MM.1S (cell line): ENCODE data around the gene AATK.

ENCODE experiments used
- DNase-seq: peaks from one replicate; pipeline ENCODE4 v3.0.0-alpha.2; 2015
- H2AFZ ChIP-seq: fragments of 300-600 bp; sonication (generic); 2 replicates; pipeline ENCODE4 v1.6.0; 2016; ENCODE audit warnings: antibody characterized with exemption, low read length
- H3F3A ChIP-seq: fragments of 300-600 bp; sonication (generic); 2 replicates; pipeline ENCODE4 v1.6.1; 2016; ENCODE audit warnings: mild to moderate bottlenecking, antibody characterized with exemption, low read length, moderate library complexity, mixed read lengths; ENCODE audit not compliant: insufficient read depth
- H3K27ac ChIP-seq: fragments of 300-600 bp; sonication (generic); 2 replicates; pipeline ENCODE4 v1.5.1; 2016; ENCODE audit warnings: mild to moderate bottlenecking, low read length
- H3K27me3 ChIP-seq: fragments of 300-600 bp; sonication (generic); replicated peaks from 2 replicates; pipeline ENCODE4 v1.6.0; 2016; ENCODE audit warnings: low read length; ENCODE audit not compliant: insufficient read depth
- H3K36me3 ChIP-seq: fragments of 300-600 bp; sonication (generic); replicated peaks from 2 replicates; pipeline ENCODE4 v1.6.1; 2016; ENCODE audit warnings: mild to moderate bottlenecking, low read length, mixed read lengths; ENCODE audit not compliant: insufficient read depth
- H3K4me1 ChIP-seq: fragments of 300-600 bp; sonication (generic); 2 replicates; pipeline ENCODE4 v1.6.1; 2016; ENCODE audit warnings: low read length, mixed read lengths
- H3K4me2 ChIP-seq: fragments of 300-600 bp; sonication (generic); 2 replicates; pipeline ENCODE4 v1.6.0; 2016; ENCODE audit warnings: low read depth, low read length
- H3K4me3 ChIP-seq: fragments of 300-600 bp; sonication (generic); 2 replicates; pipeline ENCODE4 v1.5.1; 2016; ENCODE audit warnings: low read length, mixed read lengths
- H3K79me2 ChIP-seq: fragments of 300-600 bp; sonication (generic); 2 replicates; pipeline ENCODE4 v1.6.1; 2016; ENCODE audit warnings: mixed run types, low read length, mixed read lengths
- H3K9ac ChIP-seq: fragments of 300-600 bp; sonication (generic); 2 replicates; pipeline ENCODE4 v1.6.1; 2016; ENCODE audit warnings: low read length, mixed read lengths
- H3K9me2 ChIP-seq: fragments of 300-600 bp; sonication (generic); replicated peaks from 2 replicates; pipeline ENCODE4 v1.6.1; 2016; ENCODE audit warnings: mild to moderate bottlenecking, low read length, mixed read lengths; ENCODE audit not compliant: insufficient read depth
- H3K9me3 ChIP-seq: fragments of 300-600 bp; sonication (generic); replicated peaks from 2 replicates; pipeline ENCODE4 v1.6.1; 2016; ENCODE audit warnings: mild to moderate bottlenecking, low read length, mixed read lengths; ENCODE audit not compliant: insufficient read depth
- H4K20me1 ChIP-seq: fragments of 300-600 bp; sonication (generic); 2 replicates; pipeline ENCODE4 v1.6.1; 2016; ENCODE audit warnings: mild to moderate bottlenecking, low read length, moderate library complexity, mixed read lengths; ENCODE audit not compliant: insufficient read depth
- EZH2 ChIP-seq: fragments of 300-600 bp; sonication (generic); optimal IDR thresholded peaks from 2 replicates; pipeline ENCODE3; 2017; ENCODE audit warnings: low read depth, mild to moderate bottlenecking, antibody characterized with exemption, low read length, mixed read lengths
- EZH2phosphoT487 ChIP-seq: fragments of 300-600 bp; sonication (generic); IDR thresholded peaks from 2 replicates; pipeline ENCODE4 v1.6.1; 2018; ENCODE audit warnings: antibody characterized with exemption, low read length
- TF ChIP-seq, protein P1 (sequence below): fragments of 300-600 bp; sonication (generic); IDR thresholded peaks from 2 replicates; pipeline ENCODE4 v1.5.1; 2016; ENCODE audit warnings: antibody characterized with exemption, low read length, mixed read lengths

Gene AATK

DNA sequence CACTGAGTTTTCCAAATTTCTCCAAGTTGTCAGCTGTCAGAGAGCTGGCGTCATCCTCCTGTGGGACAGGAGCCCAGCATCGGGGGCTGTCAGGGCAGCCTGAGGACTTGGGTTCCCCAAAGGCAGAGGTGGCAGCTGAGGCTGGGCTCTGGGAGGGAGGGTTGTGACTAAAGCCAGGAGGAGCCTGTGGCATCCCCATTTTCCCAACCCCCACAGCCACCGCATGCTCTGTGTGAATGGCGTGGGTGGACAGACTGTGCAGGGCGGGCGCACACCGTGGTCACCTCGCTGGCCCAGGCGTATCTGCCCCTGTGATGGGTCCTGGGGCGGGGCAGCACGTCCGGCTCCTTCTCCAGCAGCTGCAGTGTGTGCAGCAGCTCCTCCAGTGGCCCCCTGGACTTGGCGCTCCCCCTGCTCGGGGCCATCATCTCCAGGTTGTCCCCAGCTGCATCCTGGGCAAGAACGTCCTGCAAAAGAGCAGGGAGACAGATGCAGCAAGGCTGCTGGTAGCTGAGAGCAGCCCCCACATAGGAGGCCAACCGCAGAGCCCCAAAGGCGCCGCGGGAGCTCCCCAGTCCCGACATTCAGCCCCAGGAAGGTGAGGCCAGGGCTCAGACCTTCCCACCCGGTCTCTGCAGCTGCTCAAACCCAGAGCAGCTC, 31.9 kb upstream of the AATK start:
- Histone ChIP-seq H3K9me3 (no peaks in the 10 kb centered on the region), H3K9ac (no peak overlapping the region), H3K4me2 (no peak overlapping the region), H3K27me3 (no peaks in the 10 kb centered on the region), H4K20me1 (no peaks in the 10 kb centered on the region), H3K9me2 (no peaks in the 10 kb centered on the region), H3K27ac (no peak overlapping the region), H3K36me3 (no peaks in the 10 kb centered on the region), H3K4me1 (no peaks in the 10 kb centered on the region), H3F3A (no peaks in the 10 kb centered on the region), H3K4me3 (no peak overlapping the region), H3K79me2 (no peaks in the 10 kb centered on the region), H2AFZ (no peak overlapping the region)
- TF ChIP-seq EZH2phosphoT487: no peak
- TF ChIP-seq EZH2: no peak
- no peak for DNase-seq

DNA sequence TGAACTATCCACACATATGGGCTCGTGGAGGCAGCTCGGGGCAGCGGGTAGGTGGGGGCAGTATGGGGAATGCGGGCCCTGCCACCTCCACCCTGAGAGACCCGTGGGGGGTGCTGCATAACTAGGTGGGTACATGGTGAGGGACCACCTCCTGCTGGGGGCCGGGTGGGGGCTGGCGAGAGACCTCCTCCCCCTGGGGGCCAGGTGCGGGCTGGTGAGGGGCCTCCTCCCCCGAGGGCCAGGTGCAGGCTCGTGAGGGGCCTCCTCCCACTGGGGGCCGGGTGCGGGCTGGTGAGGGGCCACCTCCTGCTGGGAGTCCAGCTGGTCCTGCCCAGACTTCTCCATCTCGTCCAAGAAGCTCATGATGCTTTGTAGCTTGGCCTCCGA, 31.4 kb upstream of the AATK start:
- H3K79me2 ChIP-seq: no peaks in the 10 kb centered on the region
- TF ChIP-seq, protein P1, sequence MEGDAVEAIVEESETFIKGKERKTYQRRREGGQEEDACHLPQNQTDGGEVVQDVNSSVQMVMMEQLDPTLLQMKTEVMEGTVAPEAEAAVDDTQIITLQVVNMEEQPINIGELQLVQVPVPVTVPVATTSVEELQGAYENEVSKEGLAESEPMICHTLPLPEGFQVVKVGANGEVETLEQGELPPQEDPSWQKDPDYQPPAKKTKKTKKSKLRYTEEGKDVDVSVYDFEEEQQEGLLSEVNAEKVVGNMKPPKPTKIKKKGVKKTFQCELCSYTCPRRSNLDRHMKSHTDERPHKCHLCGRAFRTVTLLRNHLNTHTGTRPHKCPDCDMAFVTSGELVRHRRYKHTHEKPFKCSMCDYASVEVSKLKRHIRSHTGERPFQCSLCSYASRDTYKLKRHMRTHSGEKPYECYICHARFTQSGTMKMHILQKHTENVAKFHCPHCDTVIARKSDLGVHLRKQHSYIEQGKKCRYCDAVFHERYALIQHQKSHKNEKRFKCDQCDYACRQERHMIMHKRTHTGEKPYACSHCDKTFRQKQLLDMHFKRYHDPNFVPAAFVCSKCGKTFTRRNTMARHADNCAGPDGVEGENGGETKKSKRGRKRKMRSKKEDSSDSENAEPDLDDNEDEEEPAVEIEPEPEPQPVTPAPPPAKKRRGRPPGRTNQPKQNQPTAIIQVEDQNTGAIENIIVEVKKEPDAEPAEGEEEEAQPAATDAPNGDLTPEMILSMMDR: no peak
- no peak for TF ChIP-seq EZH2
- no peak for TF ChIP-seq EZH2phosphoT487
- H3K4me1 ChIP-seq: no peaks in the 10 kb centered on the region
- no peak overlapping the region for H3K4me2 ChIP-seq
- no peaks in the 10 kb centered on the region for H3K27me3 ChIP-seq
- no peak overlapping the region for H3K4me3 ChIP-seq
- DNase-seq: no peak
- no peaks in the 10 kb centered on the region for H4K20me1 ChIP-seq
- no peak overlapping the region for H3K9ac ChIP-seq
- H3K36me3 ChIP-seq: no peaks in the 10 kb centered on the region
- H3K9me3 ChIP-seq: no peaks in the 10 kb centered on the region
- no peaks in the 10 kb centered on the region for H3K9me2 ChIP-seq
- H2AFZ ChIP-seq: no peak overlapping the region
- no peaks in the 10 kb centered on the region for H3F3A ChIP-seq
- H3K27ac ChIP-seq: no peak overlapping the region

DNA sequence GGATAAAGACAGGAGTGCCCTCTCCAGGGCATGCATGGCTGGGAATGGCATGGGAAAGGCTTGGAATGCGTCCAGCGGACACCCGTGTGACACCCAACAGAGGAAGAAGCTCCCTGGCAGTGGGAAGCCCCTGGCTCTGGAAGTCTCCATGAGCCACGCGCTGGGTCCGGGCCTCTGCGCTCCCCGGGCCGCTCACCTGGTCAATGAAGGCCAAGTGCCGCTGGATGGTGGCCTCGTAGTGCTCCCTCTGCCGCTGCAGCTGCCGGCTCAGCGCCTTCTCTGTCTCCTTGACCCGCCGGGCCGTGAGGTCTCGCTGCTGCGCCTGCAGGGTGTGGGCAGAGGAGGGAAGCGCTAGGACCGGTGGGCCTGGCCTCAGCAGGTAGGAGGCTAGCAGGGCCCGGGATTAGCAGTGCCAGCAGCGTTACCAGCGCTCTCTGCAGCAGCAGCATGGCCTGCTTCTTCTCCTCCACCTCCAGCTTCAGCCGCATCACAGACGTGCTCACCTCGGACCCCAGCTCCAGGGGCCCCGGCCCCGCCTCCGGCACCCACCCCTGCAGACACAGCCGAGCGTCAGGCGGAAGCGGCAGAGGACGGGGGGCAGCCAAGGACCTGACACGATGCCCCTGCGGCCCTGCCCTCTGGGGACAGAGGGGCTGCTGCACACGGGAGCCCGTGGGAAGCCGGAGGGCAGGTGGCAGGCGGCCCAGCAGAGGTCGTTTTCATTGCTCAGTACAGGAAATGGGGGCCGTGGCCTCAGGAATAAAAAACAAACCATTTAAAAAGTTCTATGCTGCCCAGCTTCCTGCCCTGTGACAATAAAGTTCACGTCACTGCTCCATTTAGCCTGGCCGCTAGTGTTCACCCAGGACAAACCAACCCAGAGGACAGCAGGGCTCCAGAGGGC, 30.7 kb upstream of the AATK start:
- Histone ChIP-seq H3K27me3 (no peaks in the 10 kb centered on the region), H3K79me2 (no peaks in the 10 kb centered on the region), H3K36me3 (no peaks in the 10 kb centered on the region), H3K4me3 (no peak overlapping the region), H3K4me1 (no peaks in the 10 kb centered on the region), H3K9me3 (no peaks in the 10 kb centered on the region), H4K20me1 (no peaks in the 10 kb centered on the region), H3K27ac (no peak overlapping the region), H3F3A (no peaks in the 10 kb centered on the region), H3K4me2 (no peak overlapping the region), H2AFZ (no peak overlapping the region), H3K9me2 (no peaks in the 10 kb centered on the region), H3K9ac (no peak overlapping the region)
- TF ChIP-seq EZH2 (no peak), EZH2phosphoT487 (no peak)
- TF ChIP-seq, protein P1: no peak
- no peak for DNase-seq
